Fibroblast of lung (primary cell): ENCODE measurements around the gene OR52I1.

Experiments used
- CTCF ChIP-seq, 2 donors: IDR thresholded peaks in 1 of 2; conservative IDR thresholded peaks in 1 of 2; 1 replicate in 1 of 2; 2 replicates in 1 of 2; pipeline ENCODE4 v1.5.1; 2011 to 2012; ENCODE audit warnings: low read length in 2 of 2, control low read depth in 1 of 2, inconsistent platforms in 1 of 2, low read depth in 1 of 2, mild to moderate bottlenecking in 1 of 2
- EZH2 ChIP-seq: IDR thresholded peaks from 2 replicates; pipeline ENCODE4 v1.5.1; 2012; ENCODE audit warnings: low read length, control low read depth, mild to moderate bottlenecking; ENCODE audit errors: missing control alignments

GRCh38 chr11:4639931-4640330 lies 46.1 kb downstream of the OR52I1 start:
- TF ChIP-seq CTCF (conservative IDR thresholded peaks at IDR 0.05 in 1 of 2, IDR thresholded peaks at IDR 0.05 in 1 of 2; ENCODE audit: low read depth in 1 of 2, low read length in 2 of 2) (no peak), EZH2 (no peak)
